IPS-18a (cell line): ENCODE results near the gene SYTL1.

Source experiments
- H3K27ac ChIP-seq: one replicate; pipeline ENCODE4 v1.5.1; 2013; ENCODE audit warnings: low read length
- H3K27me3 ChIP-seq: one replicate; pipeline ENCODE4 v1.6.1; 2013; ENCODE audit warnings: mild to moderate bottlenecking, low read length; ENCODE audit not compliant: control insufficient read depth, insufficient read depth
- H3K36me3 ChIP-seq: one replicate; pipeline ENCODE4 v1.6.1; 2013; ENCODE audit warnings: low read depth, low read length; ENCODE audit not compliant: control insufficient read depth
- H3K4me1 ChIP-seq: one replicate; pipeline ENCODE4 v1.6.1; 2013; ENCODE audit warnings: low read depth, low read length; ENCODE audit not compliant: control insufficient read depth
- H3K4me3 ChIP-seq: one replicate; pipeline ENCODE4 v1.5.1; 2013; ENCODE audit warnings: low read length
- H3K9ac ChIP-seq: one replicate; pipeline ENCODE4 v1.6.1; 2013; ENCODE audit warnings: mild to moderate bottlenecking, low read length, moderate library complexity
- H3K9me3 ChIP-seq: one replicate; pipeline ENCODE4 v1.6.1; 2013; ENCODE audit warnings: low read depth, low read length; ENCODE audit not compliant: control insufficient read depth

SYTL1 gene

GRCh38 chr1:27339213-27339612 is 2.6 kb upstream of the SYTL1 start:
- no peaks in the 10 kb centered on the region for H3K27me3 ChIP-seq
- H3K36me3 ChIP-seq, result peaks cover 13% of the 10 kb centered on the region
- no peak overlapping the region for H3K27ac ChIP-seq
- H3K9ac ChIP-seq, result no peak overlapping the region
- H3K4me3 ChIP-seq, result no peak overlapping the region
- peaks cover 15% of the 10 kb centered on the region for H3K4me1 ChIP-seq
- no peaks in the 10 kb centered on the region for H3K9me3 ChIP-seq

GRCh38 chr1:27342391-27342777 is 562 bp downstream of the SYTL1 start:
- Histone ChIP-seq H3K4me3 (peak overlapping the region; percentile 42), H3K27me3 (no peaks in the 10 kb centered on the region), H3K36me3 (no peaks in the 10 kb centered on the region), H3K9me3 (no peaks in the 10 kb centered on the region), H3K27ac (no peak overlapping the region), H3K9ac (peak overlapping the region; percentile 5), H3K4me1 (peaks cover 15% of the 10 kb centered on the region)

GRCh38 chr1:27342778-27343638 is 1.2 kb downstream of the SYTL1 start:
- no peak overlapping the region for H3K4me3 ChIP-seq
- no peaks in the 10 kb centered on the region for H3K36me3 ChIP-seq
- H3K27ac ChIP-seq, result no peak overlapping the region
- H3K9me3 ChIP-seq, result no peaks in the 10 kb centered on the region
- peaks cover 15% of the 10 kb centered on the region for H3K4me1 ChIP-seq
- H3K27me3 ChIP-seq, result no peaks in the 10 kb centered on the region
- no peak overlapping the region for H3K9ac ChIP-seq

GRCh38 chr1:27343639-27344025 is 1.8 kb downstream of the SYTL1 start:
- Histone ChIP-seq H3K9ac (no peak overlapping the region), H3K9me3 (no peaks in the 10 kb centered on the region), H3K36me3 (no peaks in the 10 kb centered on the region), H3K27ac (no peak overlapping the region), H3K4me3 (no peak overlapping the region), H3K4me1 (peaks cover 14% of the 10 kb centered on the region), H3K27me3 (no peaks in the 10 kb centered on the region)

GRCh38 chr1:27345272-27345671 is 3.5 kb downstream of the SYTL1 start:
- H3K9ac ChIP-seq, result no peak overlapping the region
- peaks cover 5% of the 10 kb centered on the region for H3K27me3 ChIP-seq
- no peaks in the 10 kb centered on the region for H3K9me3 ChIP-seq
- H3K36me3 ChIP-seq, result no peaks in the 10 kb centered on the region
- no peak overlapping the region for H3K27ac ChIP-seq
- H3K4me1 ChIP-seq, result peaks cover 10% of the 10 kb centered on the region
- H3K4me3 ChIP-seq, result no peak overlapping the region

GRCh38 chr1:27346357-27346756 is 4.5 kb downstream of the SYTL1 start:
- Histone ChIP-seq H3K4me3 (no peak overlapping the region), H3K27ac (no peak overlapping the region), H3K4me1 (peaks cover 7% of the 10 kb centered on the region), H3K36me3 (no peaks in the 10 kb centered on the region), H3K9ac (no peak overlapping the region), H3K27me3 (peaks cover 12% of the 10 kb centered on the region), H3K9me3 (no peaks in the 10 kb centered on the region)

GRCh38 chr1:27346991-27347624 is 5.3 kb downstream of the SYTL1 start:
- Histone ChIP-seq H3K9me3 (no peaks in the 10 kb centered on the region), H3K27ac (no peak overlapping the region), H3K27me3 (peaks cover 12% of the 10 kb centered on the region), H3K4me3 (no peak overlapping the region), H3K9ac (no peak overlapping the region), H3K36me3 (no peaks in the 10 kb centered on the region), H3K4me1 (peaks cover 8% of the 10 kb centered on the region)

GRCh38 chr1:27348861-27349783 is 7.3 kb downstream of the SYTL1 start:
- peak overlapping the region; percentile 52 for H3K4me3 ChIP-seq
- peaks cover 5% of the 10 kb centered on the region for H3K4me1 ChIP-seq
- H3K27me3 ChIP-seq, result peaks cover 12% of the 10 kb centered on the region
- H3K9ac ChIP-seq, result peak overlapping the region; percentile 27
- H3K27ac ChIP-seq, result no peak overlapping the region
- no peaks in the 10 kb centered on the region for H3K9me3 ChIP-seq
- H3K36me3 ChIP-seq, result no peaks in the 10 kb centered on the region

- H3K27ac ChIP-seq, result no peak overlapping the region
- peak overlapping the region; percentile 52 for H3K4me3 ChIP-seq
- H3K4me1 ChIP-seq, result peaks cover 5% of the 10 kb centered on the region
- no peaks in the 10 kb centered on the region for H3K36me3 ChIP-seq
- peak overlapping the region; percentile 26 for H3K9ac ChIP-seq
- H3K27me3 ChIP-seq, result peaks cover 12% of the 10 kb centered on the region
- H3K9me3 ChIP-seq, result no peaks in the 10 kb centered on the region
Measured at GRCh38 chr1:27349784-27350662, 8.2 kb downstream of the SYTL1 start.

- Histone ChIP-seq H3K27ac (no peak overlapping the region), H3K4me1 (peaks cover 5% of the 10 kb centered on the region), H3K9ac (peak overlapping the region; percentile 26), H3K36me3 (no peaks in the 10 kb centered on the region), H3K9me3 (no peaks in the 10 kb centered on the region), H3K27me3 (peaks cover 12% of the 10 kb centered on the region), H3K4me3 (peak overlapping the region; percentile 52)
Measured at GRCh38 chr1:27350663-27351540, 9.1 kb downstream of the SYTL1 start.
